ENCODE data around the gene DUOX1.

The DUOX1 gene

GRCh38 chr15:45106002-45106790 lies 23.6 kb upstream of the DUOX1 start:
- DNase-seq = no peak

GRCh38 chr15:45107941-45108630 lies 21.7 kb upstream of the DUOX1 start:
- DNase-seq = no peak

- DNase-seq = no peak
These were observed 19.5 kb upstream of the DUOX1 start for GRCh38 chr15:45110256-45110820.

GRCh38 chr15:45111390-45112142 lies 18.2 kb upstream of the DUOX1 start:
- no peak for DNase-seq

GRCh38 chr15:45112143-45112590 lies 17.6 kb upstream of the DUOX1 start:
- no peak for DNase-seq

GRCh38 chr15:45112591-45113379 lies 17.0 kb upstream of the DUOX1 start:
- no peak for DNase-seq

- DNase-seq = no peak
These were observed 16.3 kb upstream of the DUOX1 start for GRCh38 chr15:45113380-45113990.

- no peak for DNase-seq
These were observed 15.6 kb upstream of the DUOX1 start, which contains the start of the genes DUOX2 and DUOXA2 for GRCh38 chr15:45114076-45114750. Gene DUOX2 (minus strand): TSS chr15:45114172. CDS start chr15:45113411, 761 bp downstream. Gene DUOXA2 (plus strand): TSS chr15:45114326. CDS start chr15:45114606, 280 bp downstream.

- DNase-seq = no peak
These were observed 15.1 kb upstream of the DUOX1 start for GRCh38 chr15:45114751-45115085.

- DNase-seq = no peak
These were observed 14.4 kb upstream of the DUOX1 start for GRCh38 chr15:45115312-45115820.

GRCh38 chr15:45116006-45116481 lies 13.8 kb upstream of the DUOX1 start:
- DNase-seq = no peak

GRCh38 chr15:45116482-45117307 lies 13.1 kb upstream of the DUOX1 start:
- DNase-seq = no peak

GRCh38 chr15:45117308-45118130 lies 12.3 kb upstream of the DUOX1 start:
- no peak for DNase-seq

GRCh38 chr15:45118131-45118588 lies 11.6 kb upstream of the DUOX1 start:
- peak; percentile 90 for DNase-seq

- DNase-seq = no peak
These were observed 10.8 kb upstream of the DUOX1 start for GRCh38 chr15:45118996-45119395.

GRCh38 chr15:45120081-45120972 lies 9.5 kb upstream of the DUOX1 start:
- no peak for DNase-seq

GRCh38 chr15:45121020-45121419 lies 8.8 kb upstream of the DUOX1 start:
- no peak for DNase-seq

Data from activated CD4-positive, alpha-beta T cell treated with anti-CD3 and anti-CD28 coated beads, Interleukin-10, Interleukin-2, amounts not matched to agents 100 ng/mL and 50 ng/mL, durations not matched to agents 16 hours and 8 hours (primary cell).